ENCODE data around the gene LIN7A.

- TF ChIP-seq CTCF (IDR thresholded peaks at IDR 0.05) = peak in 1 of 4 experiments; percentile 22
- TF ChIP-seq POLR2A (IDR thresholded peaks at IDR 0.05) = no peak
- TF ChIP-seq POLR2AphosphoS5 (IDR thresholded peaks at IDR 0.05) = no peak
These were observed 8.9 kb upstream of the LIN7A start for GRCh38 chr12:80946591-80946990.

Data from gastroesophageal sphincter (tissue), 3 donors.